Measurements from ENCODE around the gene CDKN2AIPNL. TPM values are rescaled to one million over a fixed set of nuclear protein-coding genes. Genes with fewer than 3 reads are reported as not detected.

The CDKN2AIPNL gene
- total and polyA plus RNA-seq, 2 of the 13 experiments (the other 11 are each of a cell fraction or from before 2014, with no cell fraction given) = 17.4 to 46.5 TPM

- Histone ChIP-seq H4K20me1 (ENCODE audit: insufficient read depth, low read length) (no peaks in the 10 kb centered on the region), H2AFZ (ENCODE audit: low read length) (no peak overlapping the region), H3K4me1 (ENCODE audit: insufficient read depth, low read length) (peaks cover 19% of the 10 kb centered on the region), H3K27ac (ENCODE audit: extremely low read length, insufficient read depth, low read length) (no peak overlapping the region), H3K36me3 (replicated peaks in 1 of 2; ENCODE audit: control insufficient read depth in 1 of 2, insufficient read depth in 2 of 2, low read length in 2 of 2) (no peaks in the 10 kb centered on the region), H3K4me3 (replicated peaks in 1 of 3; ENCODE audit: insufficient read depth in 1 of 3, low read depth in 2 of 3, low read length in 3 of 3) (no peak overlapping the region), H3K4me2 (ENCODE audit: low read depth, low read length) (no peak overlapping the region), H3K9ac (ENCODE audit: insufficient read depth, low read depth, low read length) (no peak overlapping the region), H3K79me2 (ENCODE audit: insufficient read depth, low read length) (no peaks in the 10 kb centered on the region), H3K9me3 (ENCODE audit: low read length) (no peaks in the 10 kb centered on the region), H3K27me3 (ENCODE audit: control insufficient read depth in 1 of 2, insufficient read depth in 2 of 2, low read length in 2 of 2) (peaks cover 1 to 11% of the 10 kb centered on the region in 2 experiments; a peak in 1 of 5 replicates)
- ATAC-seq (no peak), DNase-seq (ENCODE audit: low spot score) (no peak), FAIRE-seq (no peak)
- 0% methylated on average over 2 of the region's 2 CpGs for WGBS (ENCODE audit: low lambda C conversion rate)
- intact Hi-C loops (cut with micrococcal nuclease; ENCODE audit: unreplicated experiment) = no loop called here
- TF ChIP-seq MYC (CRISPR knock-in tag; IDR thresholded peaks at IDR 0.05; ENCODE audit: borderline replicate concordance) = no peak
- TF ChIP-seq ISX (CRISPR knock-in tag; conservative IDR thresholded peaks at IDR 0.05) = no peak
- no peak for TF ChIP-seq ZNF691 (CRISPR knock-in tag; IDR thresholded peaks at IDR 0.05; ENCODE audit: borderline replicate concordance, low read depth)
- TF ChIP-seq HNRNPL (IDR thresholded peaks at IDR 0.05; ENCODE audit: low read depth, low read length) = no peak
- TF ChIP-seq KLF16 (CRISPR knock-in tag; IDR thresholded peaks at IDR 0.05) = no peak
- no peak for TF ChIP-seq TARDBP (CRISPR knock-in tag; IDR thresholded peaks at IDR 0.05)
- no peak for TF ChIP-seq ZNF740 (CRISPR knock-in tag; IDR thresholded peaks at IDR 0.05)
- TF ChIP-seq DZIP1 (CRISPR knock-in tag; IDR thresholded peaks at IDR 0.05) = no peak
- no peak for TF ChIP-seq ZC3H13 (CRISPR knock-in tag; IDR thresholded peaks at IDR 0.05)
- TF ChIP-seq ZNF644 (CRISPR knock-in tag; IDR thresholded peaks at IDR 0.05; ENCODE audit: low read depth) = no peak
- no peak for TF ChIP-seq ZFP41 (CRISPR knock-in tag; IDR thresholded peaks at IDR 0.05; ENCODE audit: borderline replicate concordance)
- TF ChIP-seq TFDP1 (CRISPR knock-in tag; IDR thresholded peaks at IDR 0.05; ENCODE audit: borderline replicate concordance) = no peak
- no peak for TF ChIP-seq TEF (CRISPR knock-in tag; IDR thresholded peaks at IDR 0.05)
- TF ChIP-seq TAF1 (CRISPR knock-in tag; IDR thresholded peaks at IDR 0.05) = no peak
- no peak for TF ChIP-seq TERF1 (CRISPR knock-in tag; IDR thresholded peaks at IDR 0.05)
- TF ChIP-seq PHF5A (CRISPR knock-in tag; IDR thresholded peaks at IDR 0.05; ENCODE audit: low read depth, unreplicated experiment) = no peak
- no peak for TF ChIP-seq HOXA7 (CRISPR knock-in tag; IDR thresholded peaks at IDR 0.05)
- in situ Hi-C loops (cut with HindIII; ENCODE audit: extremely low pct_ligation_motif_present, low pct_unique_long_range_greater_than_20kb) = no loop called here
- ChIA-PET CTCF (ENCODE audit: low intra/inter-chr PET ratio, low total read pairs) (no interaction called here), POLR2A (interaction anchor here (1.3 kb wide), 1 partner anchor 13 kb away, joined by 3 read pairs; no protein-coding TSS in a partner anchor)
- BruUV-seq (replicated peaks) = no TSS peak
Observed at GRCh38 chr5:134453016-134453415, 41.3 kb upstream of the CDKN2AIPNL start.

Measured in HepG2 (cell line).